NB4 (cell line): ENCODE results near the gene VBP1.
"Not testable (repeated sequence)": the region's sequence is repeated elsewhere in the genome, so short reads cannot be mapped to it uniquely, and the experiment has no call there.

ENCODE experiments used
- CTCF ChIP-seq: IDR thresholded peaks from one replicate; pipeline ENCODE4 v1.5.1; 2012; ENCODE audit warnings: low read depth, low read length
- MAX ChIP-seq: IDR thresholded peaks from 2 replicates; pipeline ENCODE4 v1.6.1; 2011; ENCODE audit warnings: low read depth, low read length

- TF ChIP-seq CTCF, MAX: not testable (repeated sequence)
These were observed 51.7 kb downstream of the VBP1 start for GRCh38 chrX:155267995-155268394.
